HCT116 (cell line): ENCODE data around the gene CALN1.

Source experiments
- POLR2A ChIP-seq: IDR thresholded peaks from 2 replicates; pipeline ENCODE4 v1.7.0; 2011; ENCODE audit warnings: borderline replicate concordance; ENCODE audit not compliant: insufficient read depth, insufficient read length; ENCODE audit errors: extremely low read depth
- YY1 ChIP-seq: IDR thresholded peaks from 2 replicates; pipeline ENCODE4 v1.6.1; 2011; ENCODE audit warnings: low read length, low read depth, moderate library complexity, mild to moderate bottlenecking; ENCODE audit not compliant: insufficient replicate concordance; ENCODE audit errors: extremely low read depth
- ZFX ChIP-seq: fragments of 450-650 bp; IDR thresholded peaks from 2 replicates; pipeline ENCODE4 v1.6.1; 2017
- TF ChIP-seq, protein P1 (sequence below), 3 experiments: fragments of 200-600 bp in 1 of 3; sonication (generic) in 1 of 3; IDR thresholded peaks in 2 of 3; conservative IDR thresholded peaks in 1 of 3; 2 replicates each; pipeline ENCODE4 v1.5.1; 2012 to 2017; ENCODE audit warnings: low read depth in 2 of 3, low read length in 2 of 3, antibody characterized with exemption in 1 of 3, borderline replicate concordance in 1 of 3, control low read depth in 1 of 3, mild to moderate bottlenecking in 1 of 3, mixed read lengths in 1 of 3, mixed run types in 1 of 3, moderate library complexity in 1 of 3; ENCODE audit not compliant: insufficient read depth in 1 of 3

DNA sequence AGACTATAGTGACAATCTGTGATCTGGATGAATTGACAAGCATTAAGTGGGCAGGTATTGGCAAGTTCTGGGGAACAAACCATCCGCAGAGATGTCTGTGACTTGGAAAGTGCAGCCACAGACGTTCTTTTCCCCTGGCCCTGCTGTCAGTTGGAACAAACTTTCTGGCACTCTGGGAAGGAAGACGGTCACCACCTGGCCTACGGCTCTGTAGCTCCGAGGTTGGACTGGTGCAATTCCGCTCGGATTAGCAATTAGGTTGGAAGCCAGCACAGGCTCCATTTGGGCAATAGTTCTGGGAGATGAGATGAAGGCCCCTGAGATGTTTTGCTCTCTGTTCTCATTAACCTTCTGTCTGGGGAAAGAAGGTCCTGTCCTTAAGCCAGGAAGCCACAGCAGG, 437.5 kb downstream of the CALN1 start:
- no peak for TF ChIP-seq POLR2A
- TF ChIP-seq, protein P1, sequence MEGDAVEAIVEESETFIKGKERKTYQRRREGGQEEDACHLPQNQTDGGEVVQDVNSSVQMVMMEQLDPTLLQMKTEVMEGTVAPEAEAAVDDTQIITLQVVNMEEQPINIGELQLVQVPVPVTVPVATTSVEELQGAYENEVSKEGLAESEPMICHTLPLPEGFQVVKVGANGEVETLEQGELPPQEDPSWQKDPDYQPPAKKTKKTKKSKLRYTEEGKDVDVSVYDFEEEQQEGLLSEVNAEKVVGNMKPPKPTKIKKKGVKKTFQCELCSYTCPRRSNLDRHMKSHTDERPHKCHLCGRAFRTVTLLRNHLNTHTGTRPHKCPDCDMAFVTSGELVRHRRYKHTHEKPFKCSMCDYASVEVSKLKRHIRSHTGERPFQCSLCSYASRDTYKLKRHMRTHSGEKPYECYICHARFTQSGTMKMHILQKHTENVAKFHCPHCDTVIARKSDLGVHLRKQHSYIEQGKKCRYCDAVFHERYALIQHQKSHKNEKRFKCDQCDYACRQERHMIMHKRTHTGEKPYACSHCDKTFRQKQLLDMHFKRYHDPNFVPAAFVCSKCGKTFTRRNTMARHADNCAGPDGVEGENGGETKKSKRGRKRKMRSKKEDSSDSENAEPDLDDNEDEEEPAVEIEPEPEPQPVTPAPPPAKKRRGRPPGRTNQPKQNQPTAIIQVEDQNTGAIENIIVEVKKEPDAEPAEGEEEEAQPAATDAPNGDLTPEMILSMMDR (IDR thresholded peaks at IDR 0.05 in 2 of 3, conservative IDR thresholded peaks at IDR 0.05 in 1 of 3; ENCODE audit: borderline replicate concordance in 1 of 3, insufficient read depth in 1 of 3, low read depth in 2 of 3, low read length in 2 of 3): no peak
- no peak for TF ChIP-seq YY1
- TF ChIP-seq ZFX: no peak
